Naive thymus-derived CD4-positive, alpha-beta T cell (primary cell): ENCODE results near the gene APOH. TPM values are rescaled to one million over a fixed set of nuclear protein-coding genes. Genes with fewer than 3 reads are reported as not detected.

Source experiments
- ATAC-seq: fragments of 150-1000 bp; cut with Tn5 transposase; 2 replicates; pipeline ENCODE4 v1.10.0; 2021; ENCODE audit warnings: mild to moderate bottlenecking, moderate library complexity
- CTCF ChIA-PET: fragments of 350-600 bp; sonication (Branson Sonifier 250); formaldehyde crosslinking; loops from one replicate; lab custom pipeline; 2021; ENCODE audit warnings: antibody characterized with exemption; lab: Charles Lee
- POLR2A ChIA-PET: fragments of 350-600 bp; sonication (Branson Sonifier 250); formaldehyde crosslinking; loops from one replicate; lab custom pipeline; 2021; ENCODE audit warnings: antibody characterized with exemption, inconsistent platforms; lab: Charles Lee
- DNase-seq, 9 donors: peaks; one replicate each; pipeline versions ENCODE4 v3.0.0 to v3.0.0-alpha.2; 2020 to 2022; ENCODE audit warnings: mixed read lengths in 1 of 9
- H3K27ac ChIP-seq: one replicate; pipeline ENCODE4 v1.7.0; 2013; ENCODE audit warnings: mild to moderate bottlenecking, low read depth, low read length, moderate library complexity
- H3K27me3 ChIP-seq, 2 donors: one replicate each; pipeline ENCODE4 v1.7.0; 2013; ENCODE audit warnings: low read length in 2 of 2, mild to moderate bottlenecking in 2 of 2, moderate library complexity in 2 of 2; ENCODE audit not compliant: control insufficient read depth in 2 of 2, insufficient read depth in 2 of 2
- H3K36me3 ChIP-seq, 3 experiments: 1 replicate in 2 of 3; 2 replicates in 1 of 3; pipeline ENCODE4 v1.7.0; 2013; ENCODE audit warnings: low read length in 3 of 3, mild to moderate bottlenecking in 3 of 3, moderate library complexity in 1 of 3; ENCODE audit not compliant: insufficient read depth in 3 of 3, control insufficient read depth in 2 of 3
- H3K4me1 ChIP-seq, 2 donors: one replicate each; pipeline ENCODE4 v1.7.0; 2013; ENCODE audit warnings: low read length in 2 of 2, mild to moderate bottlenecking in 2 of 2, moderate library complexity in 1 of 2; ENCODE audit not compliant: control insufficient read depth in 2 of 2, insufficient read depth in 2 of 2
- H3K4me3 ChIP-seq: 2 replicates; pipeline ENCODE4 v1.7.0; 2013; ENCODE audit warnings: mild to moderate bottlenecking, low read length
- H3K9me3 ChIP-seq, 3 experiments: 1 replicate in 2 of 3; 2 replicates in 1 of 3; pipeline ENCODE4 v1.7.0; 2013; ENCODE audit warnings: low read length in 3 of 3; ENCODE audit not compliant: control insufficient read depth in 2 of 3
- H3K27ac Mint-ChIP-seq, 9 donors: one replicate each; pipeline ENCODE4 v1.8.0; 2020 to 2022; ENCODE audit warnings: mixed read lengths in 9 of 9, mild to moderate bottlenecking in 8 of 9, moderate library complexity in 5 of 9, inconsistent platforms in 2 of 9
- H3K27me3 Mint-ChIP-seq, 5 donors: one replicate each; pipeline ENCODE4 v1.8.0; 2021 to 2022; ENCODE audit warnings: mixed read lengths in 5 of 5, mild to moderate bottlenecking in 1 of 5
- H3K36me3 Mint-ChIP-seq, 5 donors: one replicate each; pipeline ENCODE4 v1.8.0; 2020 to 2022; ENCODE audit warnings: mixed read lengths in 5 of 5, mild to moderate bottlenecking in 3 of 5, inconsistent platforms in 1 of 5
- H3K4me1 Mint-ChIP-seq, 7 donors: one replicate each; pipeline ENCODE4 v1.8.0; 2020 to 2022; ENCODE audit warnings: mixed read lengths in 7 of 7, mild to moderate bottlenecking in 3 of 7, inconsistent platforms in 1 of 7
- H3K4me3 Mint-ChIP-seq, 10 donors: one replicate each; pipeline ENCODE4 v1.8.0; 2020 to 2022; ENCODE audit warnings: mild to moderate bottlenecking in 10 of 10, mixed read lengths in 10 of 10, moderate library complexity in 6 of 10, inconsistent platforms in 2 of 10
- H3K9me3 Mint-ChIP-seq, 11 donors: one replicate each; pipeline ENCODE4 v1.8.0; 2020 to 2022; ENCODE audit warnings: mixed read lengths in 11 of 11, mild to moderate bottlenecking in 4 of 11, inconsistent platforms in 1 of 11, moderate library complexity in 1 of 11
- intact Hi-C, 2 donors: fragments of 100-400 bp; cut with micrococcal nuclease; formaldehyde crosslinking; loops; one replicate each; pipeline ENCODE4 v1.15.1; 2023
- polyA plus RNA-seq, 2 donors: library from polyadenylated mRNA; unstranded; fragments of 300-500 nt; fragmentation: Illumina TruSeq; gene quantifications; one replicate each; pipeline ENCODE4 v1.2.3, GENCODE V29; 2021
- total RNA-seq, 6 experiments: library from RNA in 5 of 6; stranded (reverse) in 5 of 6; gene quantifications; 1 replicate in 5 of 6; 2 replicates in 1 of 6; pipeline ENCODE4 v1.2.3 and lab custom pipeline; 2021 to 2026

Gene APOH
- total and polyA plus RNA-seq, 7 experiments from 2014 or later, result not detected

- H3K27ac Mint-ChIP-seq, result no peak overlapping the region
- Histone ChIP-seq H3K4me1 (no peaks in the 10 kb centered on the region), H3K27me3 (no peaks in the 10 kb centered on the region), H3K4me3 (no peak overlapping the region), H3K9me3 (no peaks in the 10 kb centered on the region), H3K36me3 (no peaks in the 10 kb centered on the region), H3K27ac (no peak overlapping the region)
- H3K27me3 Mint-ChIP-seq, result peaks cover 0 to 20% (median 5%) of the 10 kb centered on the region in 5 donors
- ChIA-PET POLR2A (no interaction called here), CTCF (interaction anchor here (0.8 kb wide), 1 partner anchor 10 kb away, joined by 3 read pairs; no protein-coding TSS in a partner anchor)
- no peaks in the 10 kb centered on the region for H3K36me3 Mint-ChIP-seq
- ATAC-seq (no peak), DNase-seq (no peak)
- H3K4me3 Mint-ChIP-seq, result no peak overlapping the region
- intact Hi-C loops, result no loop called here
- H3K4me1 Mint-ChIP-seq, result peaks cover 0 to 6% (median 0%) of the 10 kb centered on the region in 7 donors
- H3K9me3 Mint-ChIP-seq, result peaks cover 0 to 3% (median 0%) of the 10 kb centered on the region in 11 donors
Observed at GRCh38 chr17:66221755-66222530, 7.3 kb downstream of the APOH start.

- no peaks in the 10 kb centered on the region for H3K4me1 ChIP-seq
- DNase-seq, result no peak
- Mint-ChIP-seq H3K27ac (no peak overlapping the region), H3K27me3 (peaks cover 0 to 20% (median 5%) of the 10 kb centered on the region in 5 donors), H3K4me3 (no peak overlapping the region), H3K36me3 (no peaks in the 10 kb centered on the region), H3K4me1 (peaks cover 0 to 6% (median 0%) of the 10 kb centered on the region in 7 donors), H3K9me3 (peaks cover 0 to 3% (median 0%) of the 10 kb centered on the region in 11 donors)
- ChIA-PET POLR2A (no interaction called here), CTCF (no interaction called here)
- H3K36me3 ChIP-seq, result no peaks in the 10 kb centered on the region
- ATAC-seq, result no peak
- no peak overlapping the region for H3K4me3 ChIP-seq
- H3K27ac ChIP-seq, result no peak overlapping the region
- H3K9me3 ChIP-seq, result no peaks in the 10 kb centered on the region
- no peaks in the 10 kb centered on the region for H3K27me3 ChIP-seq
- intact Hi-C loops, result no loop called here
Observed at GRCh38 chr17:66221343-66221742, 7.9 kb downstream of the APOH start.

GRCh38 chr17:66220079-66220835, 9.0 kb downstream of the APOH start:
- Histone ChIP-seq H3K4me3 (no peak overlapping the region), H3K27ac (no peak overlapping the region), H3K9me3 (no peaks in the 10 kb centered on the region), H3K4me1 (no peaks in the 10 kb centered on the region), H3K27me3 (no peaks in the 10 kb centered on the region), H3K36me3 (no peaks in the 10 kb centered on the region)
- no peak overlapping the region for H3K4me3 Mint-ChIP-seq
- peak overlapping the region in 1 of 9 donors; percentile 46 for H3K27ac Mint-ChIP-seq
- no peak for ATAC-seq
- intact Hi-C loops, result no loop called here
- ChIA-PET POLR2A (interaction anchor here (0.5 kb wide), 1 partner anchor 40 kb away, joined by 3 read pairs; no protein-coding TSS in a partner anchor), CTCF (no interaction called here)
- peaks cover 0 to 28% (median 5%) of the 10 kb centered on the region in 5 donors for H3K27me3 Mint-ChIP-seq
- H3K9me3 Mint-ChIP-seq, result peaks cover 0 to 6% (median 0%) of the 10 kb centered on the region in 11 donors
- no peaks in the 10 kb centered on the region for H3K36me3 Mint-ChIP-seq
- H3K4me1 Mint-ChIP-seq, result peaks cover 0 to 6% (median 0%) of the 10 kb centered on the region in 7 donors
- no peak for DNase-seq

GRCh38 chr17:66215529-66215911, 13.7 kb downstream of the APOH start:
- no peak for DNase-seq
- Mint-ChIP-seq H3K36me3 (no peaks in the 10 kb centered on the region), H3K27me3 (peaks cover 0 to 45% (median 0%) of the 10 kb centered on the region in 5 donors), H3K9me3 (peaks cover 0 to 6% (median 0%) of the 10 kb centered on the region in 11 donors), H3K4me1 (peaks cover 0 to 3% (median 0%) of the 10 kb centered on the region in 7 donors), H3K4me3 (no peak overlapping the region), H3K27ac (no peak overlapping the region)
- no peak overlapping the region for H3K4me3 ChIP-seq
- H3K4me1 ChIP-seq, result no peaks in the 10 kb centered on the region
- H3K27ac ChIP-seq, result no peak overlapping the region
- ChIA-PET POLR2A (no interaction called here), CTCF (interaction anchor here (0.6 to 1.5 kb wide), 2 partner anchors 14 to 122 kb away, joined by 3 to 7 read pairs; no protein-coding TSS in a partner anchor)
- intact Hi-C loops, result no loop called here
- H3K36me3 ChIP-seq, result no peaks in the 10 kb centered on the region
- H3K27me3 ChIP-seq, result no peaks in the 10 kb centered on the region
- no peaks in the 10 kb centered on the region for H3K9me3 ChIP-seq
- no peak for ATAC-seq

GRCh38 chr17:66214884-66215528, 14.2 kb downstream of the APOH start:
- no peaks in the 10 kb centered on the region for H3K36me3 ChIP-seq
- intact Hi-C loops, result no loop called here
- H3K27ac ChIP-seq, result no peak overlapping the region
- Mint-ChIP-seq H3K9me3 (peaks cover 0 to 6% (median 0%) of the 10 kb centered on the region in 11 donors), H3K4me3 (no peak overlapping the region), H3K4me1 (no peaks in the 10 kb centered on the region), H3K36me3 (no peaks in the 10 kb centered on the region), H3K27ac (no peak overlapping the region), H3K27me3 (peaks cover 0 to 44% (median 0%) of the 10 kb centered on the region in 5 donors)
- ChIA-PET POLR2A (interaction anchor here (0.7 kb wide), 1 partner anchor 37 kb away, joined by 3 read pairs; no protein-coding TSS in a partner anchor), CTCF (interaction anchor here (0.6 to 1.5 kb wide), 2 partner anchors 14 to 229 kb away, joined by 3 to 5 read pairs; no protein-coding TSS in a partner anchor)
- no peaks in the 10 kb centered on the region for H3K9me3 ChIP-seq
- no peak for ATAC-seq
- H3K27me3 ChIP-seq, result no peaks in the 10 kb centered on the region
- H3K4me1 ChIP-seq, result no peaks in the 10 kb centered on the region
- no peak overlapping the region for H3K4me3 ChIP-seq
- no peak for DNase-seq

- Histone ChIP-seq H3K27me3 (no peaks in the 10 kb centered on the region), H3K27ac (no peak overlapping the region), H3K4me1 (no peaks in the 10 kb centered on the region), H3K4me3 (no peak overlapping the region), H3K9me3 (no peaks in the 10 kb centered on the region), H3K36me3 (no peaks in the 10 kb centered on the region)
- Mint-ChIP-seq H3K36me3 (peaks cover 0 to 5% (median 0%) of the 10 kb centered on the region in 5 donors), H3K9me3 (peaks cover 0 to 6% (median 0%) of the 10 kb centered on the region in 11 donors), H3K27ac (no peak overlapping the region), H3K4me3 (no peak overlapping the region), H3K27me3 (peaks cover 0 to 40% (median 0%) of the 10 kb centered on the region in 5 donors), H3K4me1 (peaks cover 0 to 11% (median 2%) of the 10 kb centered on the region in 7 donors)
- ChIA-PET CTCF (interaction anchor here (0.6 kb wide), 1 partner anchor 1081 kb away, joined by 3 read pairs; no protein-coding TSS in a partner anchor), POLR2A (no interaction called here)
- DNase-seq (no peak), ATAC-seq (no peak)
- intact Hi-C loops, result no loop called here
Observed at GRCh38 chr17:66211047-66211810, 18.0 kb downstream of the APOH start.
